ENCODE results near the gene TALDO1.

TALDO1 gene

GRCh38 chr11:709109-709997 lies 37.9 kb upstream of the TALDO1 start:
- no peaks in the 10 kb centered on the region for H3K9me3 Mint-ChIP-seq
- H3K4me3 Mint-ChIP-seq, result no peak overlapping the region
- peaks cover 4% of the 10 kb centered on the region for H3K36me3 Mint-ChIP-seq (ENCODE audit: low read depth)
- peaks cover 7% of the 10 kb centered on the region for H3K4me1 Mint-ChIP-seq
- TF ChIP-seq, protein P1, sequence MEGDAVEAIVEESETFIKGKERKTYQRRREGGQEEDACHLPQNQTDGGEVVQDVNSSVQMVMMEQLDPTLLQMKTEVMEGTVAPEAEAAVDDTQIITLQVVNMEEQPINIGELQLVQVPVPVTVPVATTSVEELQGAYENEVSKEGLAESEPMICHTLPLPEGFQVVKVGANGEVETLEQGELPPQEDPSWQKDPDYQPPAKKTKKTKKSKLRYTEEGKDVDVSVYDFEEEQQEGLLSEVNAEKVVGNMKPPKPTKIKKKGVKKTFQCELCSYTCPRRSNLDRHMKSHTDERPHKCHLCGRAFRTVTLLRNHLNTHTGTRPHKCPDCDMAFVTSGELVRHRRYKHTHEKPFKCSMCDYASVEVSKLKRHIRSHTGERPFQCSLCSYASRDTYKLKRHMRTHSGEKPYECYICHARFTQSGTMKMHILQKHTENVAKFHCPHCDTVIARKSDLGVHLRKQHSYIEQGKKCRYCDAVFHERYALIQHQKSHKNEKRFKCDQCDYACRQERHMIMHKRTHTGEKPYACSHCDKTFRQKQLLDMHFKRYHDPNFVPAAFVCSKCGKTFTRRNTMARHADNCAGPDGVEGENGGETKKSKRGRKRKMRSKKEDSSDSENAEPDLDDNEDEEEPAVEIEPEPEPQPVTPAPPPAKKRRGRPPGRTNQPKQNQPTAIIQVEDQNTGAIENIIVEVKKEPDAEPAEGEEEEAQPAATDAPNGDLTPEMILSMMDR (IDR thresholded peaks at IDR 0.05; ENCODE audit: unreplicated experiment in 3 of 3), result no peak
- no peak overlapping the region for H3K27ac Mint-ChIP-seq
- peaks cover 19% of the 10 kb centered on the region for H3K27me3 Mint-ChIP-seq (ENCODE audit: low read depth)

- no peak overlapping the region for H3K4me3 Mint-ChIP-seq
- H3K9me3 Mint-ChIP-seq, result peaks cover 9% of the 10 kb centered on the region
- H3K27me3 Mint-ChIP-seq (ENCODE audit: low read depth), result peaks cover 35% of the 10 kb centered on the region
- TF ChIP-seq, protein P1 (IDR thresholded peaks at IDR 0.05; ENCODE audit: unreplicated experiment in 3 of 3), result no peak
- H3K4me1 Mint-ChIP-seq, result peaks cover 10% of the 10 kb centered on the region
- no peak overlapping the region for H3K27ac Mint-ChIP-seq
- peaks cover 17% of the 10 kb centered on the region for H3K36me3 Mint-ChIP-seq (ENCODE audit: low read depth)
Measured at GRCh38 chr11:714436-714835, 32.8 kb upstream of the TALDO1 start.

DNA sequence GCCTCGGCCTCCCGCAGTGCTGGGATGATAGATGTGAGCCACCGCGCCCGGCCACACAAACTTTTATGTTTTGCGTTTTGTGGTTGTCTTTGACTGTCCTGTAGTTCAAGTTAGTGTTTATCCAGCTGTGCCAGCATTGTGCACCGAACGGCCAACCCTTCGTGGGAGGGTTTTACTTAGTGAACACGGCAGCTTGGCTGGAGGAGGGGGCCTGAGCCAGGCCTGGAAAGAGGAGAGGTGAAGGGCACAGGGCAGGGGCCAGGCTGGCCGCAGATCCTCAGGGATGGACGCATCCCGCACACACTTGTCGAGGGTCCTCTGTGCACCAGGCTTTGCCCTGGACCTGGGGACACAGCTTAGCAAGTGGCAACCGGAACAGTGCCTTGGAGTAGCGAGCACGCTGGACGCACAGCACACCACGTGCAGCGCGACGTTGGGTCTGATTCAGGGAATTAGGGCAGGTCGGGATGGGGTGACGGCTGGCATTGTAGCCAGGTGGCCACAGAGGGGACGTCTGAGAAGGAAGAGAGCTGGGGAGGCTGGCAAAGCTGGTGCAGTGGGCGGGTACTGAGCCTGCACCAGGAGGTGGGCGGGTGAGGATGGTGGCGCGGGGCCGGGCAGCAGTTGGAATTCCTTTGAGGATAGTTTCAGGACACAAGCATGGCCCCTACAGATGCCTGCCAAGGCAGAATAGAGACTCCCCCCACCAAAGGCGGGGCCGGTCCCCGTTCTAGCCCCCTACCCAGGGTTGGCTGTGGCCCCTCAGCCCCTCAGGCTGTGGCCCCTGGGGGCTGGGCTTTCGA lies 27.8 kb upstream of the TALDO1 start:
- H3K9me3 Mint-ChIP-seq, result peaks cover 9% of the 10 kb centered on the region
- H3K27me3 Mint-ChIP-seq (ENCODE audit: low read depth), result peaks cover 56% of the 10 kb centered on the region
- H3K27ac Mint-ChIP-seq, result peak overlapping the region in 1 of 3 experiments; percentile 14
- H3K36me3 Mint-ChIP-seq (ENCODE audit: low read depth), result peaks cover 19% of the 10 kb centered on the region
- peak overlapping the region in 1 of 3 experiments; percentile 12 for H3K4me3 Mint-ChIP-seq
- H3K4me1 Mint-ChIP-seq, result peaks cover 5% of the 10 kb centered on the region
- TF ChIP-seq, protein P1 (IDR thresholded peaks at IDR 0.05; ENCODE audit: unreplicated experiment in 3 of 3), result no peak

DNA sequence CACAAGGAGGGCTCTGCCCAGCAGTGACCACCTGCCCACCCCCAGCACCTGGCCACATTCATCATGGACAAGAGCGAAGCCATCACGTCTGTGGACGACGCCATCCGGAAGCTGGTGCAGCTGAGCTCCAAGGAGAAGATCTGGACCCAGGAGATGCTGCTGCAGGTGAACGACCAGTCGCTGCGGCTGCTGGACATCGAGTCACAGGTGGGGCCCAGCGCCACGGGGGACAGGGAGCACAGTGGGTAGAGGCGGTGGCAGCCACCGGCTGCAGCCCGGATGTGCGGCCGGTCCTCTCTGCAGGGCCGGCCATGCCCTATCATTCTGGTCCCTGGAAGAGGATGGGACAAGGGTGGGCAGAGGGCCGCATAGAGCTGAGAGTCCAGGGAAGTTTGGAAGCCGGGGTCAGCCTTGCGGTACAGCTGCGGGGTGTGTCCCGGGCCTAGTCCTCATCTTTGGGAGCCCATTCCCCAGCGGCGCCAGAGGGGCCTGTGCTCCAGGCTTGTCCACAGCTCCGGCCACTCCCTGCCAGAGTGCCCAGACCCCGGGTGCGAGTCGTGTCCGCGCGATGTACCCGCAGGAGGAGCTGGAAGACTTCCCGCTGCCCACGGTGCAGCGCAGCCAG lies 27.1 kb upstream of the TALDO1 start:
- peaks cover 6% of the 10 kb centered on the region for H3K9me3 Mint-ChIP-seq
- TF ChIP-seq, protein P1 (IDR thresholded peaks at IDR 0.05; ENCODE audit: unreplicated experiment in 3 of 3), result no peak
- no peak overlapping the region for H3K27ac Mint-ChIP-seq
- no peak overlapping the region for H3K4me3 Mint-ChIP-seq
- H3K27me3 Mint-ChIP-seq (ENCODE audit: low read depth), result peaks cover 59% of the 10 kb centered on the region
- peaks cover 5% of the 10 kb centered on the region for H3K4me1 Mint-ChIP-seq
- peaks cover 14% of the 10 kb centered on the region for H3K36me3 Mint-ChIP-seq (ENCODE audit: low read depth)

- Mint-ChIP-seq H3K4me3 (no peak overlapping the region), H3K27ac (no peak overlapping the region), H3K4me1 (peaks cover 5% of the 10 kb centered on the region), H3K36me3 (ENCODE audit: low read depth) (peaks cover 11% of the 10 kb centered on the region), H3K27me3 (ENCODE audit: low read depth) (peaks cover 63% of the 10 kb centered on the region), H3K9me3 (peaks cover 3% of the 10 kb centered on the region)
- TF ChIP-seq, protein P1 (IDR thresholded peaks at IDR 0.05; ENCODE audit: unreplicated experiment in 3 of 3), result no peak
Measured at GRCh38 chr11:720642-721246, 26.5 kb upstream of the TALDO1 start.
